Raji (cell line): Measurements from ENCODE around the gene FIGNL2.

Source experiments
- POLR2A ChIP-seq: IDR thresholded peaks from 2 replicates; pipeline ENCODE4 v1.6.1; 2011; ENCODE audit warnings: low read depth, low read length, control low read depth; ENCODE audit not compliant: insufficient read depth

FIGNL2 gene

DNA sequence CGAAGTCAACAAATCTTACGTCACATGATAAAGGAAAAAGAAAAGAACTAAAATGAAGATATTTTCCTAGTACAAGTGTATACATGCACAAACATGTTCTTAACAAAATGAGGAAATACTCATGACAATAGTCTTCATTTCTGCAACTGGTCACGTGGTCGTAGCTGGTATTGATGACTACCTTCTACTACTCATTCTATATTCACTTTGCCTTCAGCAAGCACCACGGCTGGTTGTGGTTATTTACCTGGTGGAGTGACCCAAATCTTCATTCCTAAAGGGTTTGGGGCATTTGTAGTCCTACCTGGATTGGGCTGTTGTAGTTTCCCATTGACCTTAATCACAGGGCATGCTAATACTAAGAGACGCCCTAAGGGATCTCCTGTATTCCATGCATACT lies 51.2 kb downstream of the FIGNL2 start:
- TF ChIP-seq POLR2A: no peak

DNA sequence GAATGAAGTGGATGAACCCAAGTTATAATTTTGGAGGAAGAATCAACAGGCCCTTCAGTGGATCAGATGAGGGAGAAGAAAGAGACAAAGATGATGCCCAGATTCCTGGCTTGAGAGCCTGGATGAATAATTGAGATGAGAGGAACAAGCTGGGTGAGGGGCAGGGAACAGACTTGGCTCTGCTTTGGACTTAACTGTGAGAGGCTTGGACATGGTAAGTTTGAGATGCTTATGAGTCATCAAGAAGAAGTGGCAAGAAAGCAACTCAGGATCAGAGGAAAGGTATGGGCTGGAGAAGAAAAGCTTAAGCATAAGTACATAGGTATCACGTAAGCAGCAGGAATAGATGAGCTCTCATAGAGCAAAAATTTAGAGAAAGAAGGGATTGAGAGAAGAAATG lies 55.3 kb downstream of the FIGNL2 start:
- no peak for TF ChIP-seq POLR2A

- no peak for TF ChIP-seq POLR2A
Observed at GRCh38 chr12:51792417-51792816, 56.1 kb downstream of the FIGNL2 start.

DNA sequence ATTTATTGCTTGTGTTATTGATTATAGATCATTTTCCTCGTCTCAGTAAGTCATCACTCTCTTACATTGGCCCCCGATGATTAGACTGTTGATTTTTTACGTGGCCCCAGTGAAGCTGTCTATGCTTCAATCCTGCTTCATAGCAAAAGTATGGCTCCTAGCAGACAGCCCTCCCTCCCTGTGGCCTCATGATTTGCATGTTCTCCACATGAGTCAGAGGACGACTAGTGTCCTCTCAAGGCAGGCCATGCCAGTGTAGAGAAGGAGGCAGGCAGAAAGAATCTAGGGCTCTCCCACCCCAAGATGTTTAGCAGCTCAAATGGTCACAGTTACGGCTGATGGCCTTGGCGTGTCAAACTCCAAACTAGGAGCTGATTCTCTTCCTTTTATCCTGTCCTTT lies 59.6 kb downstream of the FIGNL2 start:
- TF ChIP-seq POLR2A: no peak

DNA sequence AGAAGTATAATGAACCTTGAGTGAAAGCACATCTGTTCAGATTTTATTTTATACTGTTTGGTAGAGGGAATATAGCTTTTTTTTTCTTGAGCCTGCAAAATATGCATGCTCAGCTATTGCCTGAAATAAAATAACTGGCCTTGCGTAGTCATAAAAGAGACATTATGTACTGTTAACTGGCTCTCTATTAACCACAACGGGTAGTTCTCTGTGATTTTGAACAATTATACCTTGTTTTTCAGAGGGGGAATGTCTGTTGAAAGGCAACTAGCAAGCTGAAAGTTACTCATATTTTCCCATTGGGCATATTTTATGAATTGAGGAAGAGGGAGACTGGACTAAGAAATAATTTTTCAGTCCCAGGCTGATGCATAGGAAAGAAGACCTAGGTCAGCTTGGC lies 62.6 kb downstream of the FIGNL2 start:
- no peak for TF ChIP-seq POLR2A

GRCh38 chr12:51784688-51785087 lies 63.8 kb downstream of the FIGNL2 start:
- no peak for TF ChIP-seq POLR2A

- TF ChIP-seq POLR2A: no peak
Observed at GRCh38 chr12:51779876-51780275, 68.6 kb downstream of the FIGNL2 start.

- no peak for TF ChIP-seq POLR2A
Observed at GRCh38 chr12:51777973-51778372, 70.5 kb downstream of the FIGNL2 start.

GRCh38 chr12:51777457-51777856 lies 71.1 kb downstream of the FIGNL2 start:
- TF ChIP-seq POLR2A: no peak

DNA sequence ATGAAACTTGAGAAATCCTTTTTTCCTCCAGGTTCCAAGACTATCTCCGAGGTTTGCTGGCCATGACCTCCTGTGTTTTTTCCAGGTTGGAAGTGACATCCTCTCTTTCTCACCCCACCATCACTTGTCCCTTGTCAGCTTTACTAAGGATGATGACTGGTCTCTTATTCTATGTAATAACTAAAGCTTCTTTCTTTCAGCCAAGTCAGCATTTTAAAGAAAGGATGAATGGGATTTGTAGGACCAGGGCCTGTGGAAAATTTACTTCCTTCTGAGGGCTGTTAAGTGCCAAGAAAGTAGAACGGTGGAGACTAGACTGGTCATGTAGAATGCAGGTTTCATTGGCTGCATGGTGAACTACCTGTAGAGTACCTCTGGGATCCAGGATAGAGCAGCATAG lies 73.6 kb downstream of the FIGNL2 start:
- no peak for TF ChIP-seq POLR2A

GRCh38 chr12:51773145-51773869 lies 75.2 kb downstream of the FIGNL2 start:
- no peak for TF ChIP-seq POLR2A

DNA sequence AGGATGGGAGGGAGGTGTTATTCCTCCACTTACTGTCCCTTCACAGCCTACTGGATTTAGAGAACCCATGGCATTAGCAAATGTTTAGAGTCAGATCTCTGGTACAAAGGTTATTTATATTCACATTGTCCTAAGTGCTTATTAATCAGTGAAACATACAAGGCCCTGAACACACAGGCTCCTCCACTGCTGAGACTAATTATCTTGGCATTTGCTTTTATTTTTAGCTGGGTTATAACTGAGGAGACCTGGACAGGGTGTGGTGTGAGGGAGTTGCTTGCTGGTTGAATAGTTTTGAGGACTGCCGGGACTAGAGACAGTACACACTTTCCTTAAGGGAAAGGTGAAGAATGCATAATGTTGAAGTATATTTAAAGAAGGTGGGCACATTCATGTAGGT lies 77.5 kb downstream of the FIGNL2 start:
- no peak for TF ChIP-seq POLR2A
